Activated T-cell treated with anti-CD3 and anti-CD28 coated beads for 4 hours (primary cell): ENCODE measurements around the gene CLASP1.
"Not testable (repeated sequence)": the region's sequence is repeated elsewhere in the genome, so short reads cannot be mapped to it uniquely, and the experiment has no call there.

Source experiments
- DNase-seq: peaks from one replicate; pipeline ENCODE4 v3.0.0-alpha.2; 2020

The CLASP1 gene

DNA sequence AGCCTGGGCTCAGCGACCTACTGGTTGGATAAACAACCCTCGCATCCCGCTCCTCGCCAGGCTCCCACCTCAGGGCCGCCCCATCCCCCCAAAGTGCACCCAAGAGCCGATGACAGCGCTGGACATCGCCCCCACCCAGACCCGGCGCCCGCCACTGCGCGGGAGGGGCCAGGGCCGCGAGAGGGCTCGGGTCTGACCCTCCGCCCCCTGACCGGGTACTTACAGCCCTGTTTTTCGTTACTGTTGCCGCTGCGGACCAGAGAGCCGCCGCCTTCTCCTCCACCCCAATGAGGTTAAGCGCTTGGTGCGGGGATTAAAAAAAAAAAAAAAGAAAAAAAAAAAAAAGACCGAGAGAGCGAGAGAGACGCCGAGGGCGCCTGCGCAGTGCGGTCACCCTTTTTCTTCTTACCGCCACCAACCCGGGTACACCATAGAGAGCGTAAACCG lies at the start of gene CLASP1:
CLASP1 (minus strand) TSS at position 314 of the 447 bp plus-strand sequence. CDS start 43,567 bp downstream, outside the sequence.
- DNase-seq = no peak

DNA sequence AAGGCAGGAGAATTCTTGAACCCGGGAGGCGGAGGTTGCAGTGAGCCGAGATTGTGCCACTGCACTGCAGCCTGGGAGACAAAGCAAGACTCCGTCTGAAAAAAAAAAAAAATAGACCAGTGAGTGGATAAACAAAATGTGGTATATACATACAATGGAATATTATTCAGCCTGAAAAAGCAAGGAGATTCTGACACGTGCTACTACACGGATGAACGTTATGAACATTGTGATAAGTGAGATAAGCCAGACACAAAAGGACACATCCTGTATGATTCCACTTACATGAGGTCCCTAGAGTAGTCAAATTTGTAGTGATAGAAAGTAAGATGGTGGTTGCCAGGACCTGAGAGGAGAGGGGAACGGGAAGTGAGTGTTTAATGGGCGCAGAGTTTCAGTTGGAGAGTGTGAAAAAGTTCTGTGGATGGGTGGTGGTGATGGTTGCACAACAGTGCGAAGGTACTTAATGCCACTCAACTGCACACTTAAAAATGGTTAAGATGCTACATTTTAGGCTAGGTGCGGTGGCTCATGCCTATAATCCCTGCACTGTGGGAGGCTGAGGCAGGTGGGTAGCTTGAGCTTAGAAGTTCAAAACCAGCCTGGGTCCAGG lies 49.2 kb upstream of the CLASP1 start:
- no peak for DNase-seq

DNA sequence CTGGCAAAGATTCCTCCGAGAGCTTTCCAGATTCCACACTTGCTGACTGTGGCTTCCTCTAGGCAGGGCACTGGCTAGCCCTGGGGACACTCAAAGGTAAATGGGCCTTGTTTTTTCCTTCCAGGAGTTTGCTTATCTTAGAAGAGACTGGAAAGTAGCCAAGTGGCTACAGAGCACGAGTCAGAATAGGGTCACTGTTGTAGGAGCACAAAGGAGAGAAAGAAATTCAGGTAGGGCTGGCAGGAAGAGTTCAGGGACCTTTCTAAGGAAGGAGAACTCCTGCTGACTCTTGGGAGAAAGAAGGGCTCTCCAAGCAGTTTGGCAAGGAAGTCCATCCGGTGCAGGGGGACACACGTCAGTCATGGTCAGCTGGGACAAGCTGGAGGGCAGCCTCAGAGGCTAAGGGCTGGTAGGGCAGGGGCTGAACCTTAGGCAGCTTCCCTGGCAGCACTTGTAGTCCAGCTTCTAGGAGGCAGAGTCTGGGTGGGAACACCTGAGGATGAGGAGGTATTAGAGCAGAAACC lies 47.9 kb upstream of the CLASP1 start:
- DNase-seq = no peak

- DNase-seq = no peak
Observed at GRCh38 chr2:121696410-121696930, 47.2 kb upstream of the CLASP1 start.

GRCh38 chr2:121695171-121695451 lies 45.8 kb upstream of the CLASP1 start:
- DNase-seq = no peak

DNA sequence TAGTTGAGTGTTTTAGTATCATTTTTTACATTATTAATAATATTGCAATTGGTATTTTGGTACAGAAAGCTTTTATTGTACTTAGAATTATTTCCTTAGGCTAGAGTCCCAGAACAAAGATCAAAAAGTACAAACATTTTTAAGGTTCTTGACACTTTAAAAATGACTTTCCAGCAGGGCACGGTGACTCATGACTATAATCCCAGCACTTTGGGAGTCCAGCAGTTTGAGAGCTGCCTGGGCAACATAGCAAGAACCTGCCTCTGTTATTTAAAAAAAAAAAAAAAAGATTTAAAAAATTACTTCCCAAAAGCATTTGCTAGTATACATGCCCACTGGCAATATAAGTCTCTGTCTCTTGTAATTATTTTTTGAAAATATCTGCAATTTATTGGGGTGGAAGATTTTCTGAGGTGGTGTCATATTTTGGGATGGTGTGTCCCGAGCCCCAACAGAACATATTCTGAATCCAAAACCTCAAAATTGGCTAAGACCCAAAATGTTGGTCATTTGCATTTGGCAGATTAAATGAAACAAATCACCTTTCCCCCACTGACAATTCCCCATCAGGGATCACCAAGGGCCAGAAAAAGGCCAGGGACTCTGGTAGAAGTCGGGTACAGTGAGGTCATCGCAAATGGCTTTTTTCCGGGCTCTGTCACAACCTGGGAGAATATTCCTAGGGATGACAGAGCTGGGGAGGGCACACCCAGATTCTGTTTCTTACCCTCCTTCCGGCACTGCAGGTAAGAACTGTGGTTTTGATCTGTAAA lies 45.3 kb upstream of the CLASP1 start:
- no peak for DNase-seq

- DNase-seq = not testable (repeated sequence)
Observed at GRCh38 chr2:121690572-121690971, 41.3 kb upstream of the CLASP1 start.

DNA sequence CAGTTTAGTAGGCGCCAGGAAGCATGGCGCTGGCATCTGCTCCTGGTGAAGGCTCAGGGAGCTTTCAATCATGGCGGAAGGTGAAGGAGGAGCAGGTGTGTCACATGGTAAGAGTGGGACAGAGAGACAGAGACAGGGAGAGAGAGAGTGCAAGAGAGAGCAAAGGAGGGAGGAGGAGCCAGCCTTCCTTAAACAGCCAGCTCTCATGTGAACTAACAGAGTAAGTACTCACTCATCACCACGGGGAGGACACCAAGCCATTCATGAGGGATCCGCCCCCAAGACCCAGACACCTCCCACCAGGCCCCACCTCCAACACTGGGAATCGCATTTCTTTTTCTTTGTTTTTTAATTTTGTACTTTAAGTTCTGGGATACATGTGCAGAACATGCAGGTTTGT lies 40.8 kb upstream of the CLASP1 start:
- DNase-seq = no peak

DNA sequence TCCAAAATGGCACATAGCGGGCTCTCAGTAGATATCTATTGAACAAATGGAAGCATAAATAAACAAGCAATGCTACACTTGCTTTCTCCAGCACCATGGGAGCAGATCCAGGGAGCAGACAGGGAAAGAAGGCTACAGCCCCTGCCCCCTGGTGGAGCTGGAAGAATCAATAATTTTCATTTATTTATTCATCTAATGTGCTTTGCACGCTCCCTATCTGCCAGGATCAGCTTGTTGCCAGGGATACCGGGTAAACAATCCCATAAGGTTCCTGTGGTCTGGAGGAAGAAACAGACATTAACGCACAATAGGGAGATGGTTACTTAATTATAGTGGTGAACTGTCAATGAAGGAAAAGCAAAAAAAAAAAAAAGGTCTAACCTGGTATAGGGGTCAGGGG lies 40.1 kb upstream of the CLASP1 start:
- no peak for DNase-seq

DNA sequence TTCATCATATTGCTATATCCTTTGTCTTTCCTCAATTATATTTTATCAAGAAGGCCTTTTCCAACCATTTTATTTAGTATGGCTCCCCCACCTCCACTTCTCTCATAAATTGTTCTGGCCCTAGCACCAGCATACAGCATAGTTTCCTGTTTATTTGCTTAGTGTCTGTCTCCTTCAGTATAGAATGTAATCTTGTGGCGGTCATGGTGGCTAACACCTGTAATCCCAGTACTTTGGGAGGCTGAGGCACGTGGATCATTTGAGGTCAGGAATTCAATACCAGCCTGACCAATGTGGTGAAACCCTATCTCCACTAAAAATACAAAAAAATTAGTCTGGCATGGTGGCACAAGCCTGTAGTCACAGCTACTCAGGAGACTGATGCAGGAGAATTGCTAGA lies 39.6 kb upstream of the CLASP1 start:
- no peak for DNase-seq

- no peak for DNase-seq
Observed at GRCh38 chr2:121686902-121687301, 37.6 kb upstream of the CLASP1 start.

- no peak for DNase-seq
Observed at GRCh38 chr2:121686218-121686617, 37.0 kb upstream of the CLASP1 start.

GRCh38 chr2:121682396-121683298 lies 33.4 kb upstream of the CLASP1 start:
- no peak for DNase-seq

- DNase-seq = no peak
Observed at GRCh38 chr2:121677855-121678254, 28.6 kb upstream of the CLASP1 start.

GRCh38 chr2:121671621-121672020 lies 22.4 kb upstream of the CLASP1 start:
- DNase-seq = not testable (repeated sequence)

DNA sequence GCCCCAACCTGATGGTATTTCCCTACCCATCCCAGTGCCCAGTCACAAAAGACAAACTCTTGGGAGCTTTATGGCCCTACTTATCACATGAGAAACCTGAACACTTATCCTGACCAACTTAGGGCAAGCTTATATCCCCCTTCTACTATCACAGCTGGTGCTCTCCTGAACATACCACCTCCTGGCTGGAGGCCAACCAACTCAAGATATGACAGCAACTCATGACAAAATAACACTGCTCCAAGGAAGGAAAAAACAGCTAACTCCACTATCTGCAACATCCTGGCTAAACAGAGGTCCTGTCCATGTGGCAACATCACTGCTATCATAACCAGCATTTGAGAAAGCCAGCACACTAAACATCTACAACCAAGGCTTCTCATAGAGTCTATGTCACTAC lies 20.9 kb upstream of the CLASP1 start:
- no peak for DNase-seq

GRCh38 chr2:121667618-121668017 lies 18.4 kb upstream of the CLASP1 start:
- DNase-seq = no peak

DNA sequence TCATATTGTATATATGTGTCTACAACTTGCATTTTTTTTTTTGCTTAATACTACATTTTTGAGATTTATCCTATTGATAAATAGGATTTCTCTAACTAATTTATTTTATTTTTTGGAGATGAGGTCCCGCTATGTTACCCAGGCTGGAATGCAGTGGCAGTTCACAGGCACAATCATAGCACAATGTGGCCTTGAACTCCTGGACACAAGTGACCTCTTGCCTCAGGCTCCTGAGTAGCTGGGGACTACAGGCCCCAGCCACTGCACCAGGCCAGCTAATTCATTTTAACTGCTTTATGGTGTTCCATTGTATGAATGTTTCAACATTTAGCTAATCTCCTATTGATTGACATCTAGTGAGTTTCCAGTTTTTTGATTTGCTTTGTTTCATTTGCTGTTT lies 16.8 kb upstream of the CLASP1 start:
- DNase-seq = no peak

DNA sequence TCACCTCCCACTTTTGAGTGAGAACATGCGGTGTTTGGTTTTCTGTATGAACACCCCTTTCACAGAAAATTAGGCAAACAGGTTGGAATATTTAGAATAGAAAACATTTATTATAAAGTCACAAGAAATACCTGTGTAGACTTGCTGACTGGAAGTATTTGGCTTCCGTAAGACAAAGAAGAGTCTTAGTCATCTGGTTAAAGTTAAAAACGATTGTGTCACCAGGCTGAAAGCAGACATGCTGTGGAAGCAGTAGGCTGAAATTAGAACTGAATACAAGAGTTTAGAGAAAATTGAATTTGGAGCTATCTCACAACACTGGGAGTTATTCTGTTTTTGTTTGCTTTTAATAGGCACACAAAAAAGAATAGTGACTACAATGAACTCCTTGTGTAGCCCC lies 16.2 kb upstream of the CLASP1 start:
- DNase-seq = no peak

- no peak for DNase-seq
Observed at GRCh38 chr2:121664713-121665112, 15.5 kb upstream of the CLASP1 start.

DNA sequence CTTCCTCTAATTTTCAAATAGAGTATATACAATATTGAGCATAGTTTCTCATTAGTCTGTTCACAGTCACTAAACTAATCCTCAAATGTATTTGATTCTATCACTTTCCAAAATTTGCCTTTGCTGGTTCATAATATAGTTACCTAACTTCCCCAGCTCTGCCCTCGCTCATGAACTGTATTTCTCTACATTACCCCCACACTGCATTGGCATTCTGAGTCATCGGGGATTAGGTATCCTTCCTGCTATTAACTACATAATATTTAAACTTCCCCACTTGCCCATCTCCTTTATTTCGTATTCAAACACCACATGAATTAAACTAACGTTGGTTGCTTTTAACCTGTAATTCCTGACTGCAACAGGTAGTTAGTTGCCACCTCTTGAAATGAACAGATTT lies 14.8 kb upstream of the CLASP1 start:
- DNase-seq = no peak

- DNase-seq = no peak
Observed at GRCh38 chr2:121663434-121663833, 14.2 kb upstream of the CLASP1 start.

GRCh38 chr2:121662656-121663055 lies 13.4 kb upstream of the CLASP1 start:
- DNase-seq = no peak
